K562 (cell line): ENCODE data around the gene SLC22A12. TPM values are rescaled to one million over a fixed set of nuclear protein-coding genes. Genes with fewer than 3 reads are reported as not detected.

Experiments used
- CHD2 ChIP-seq: IDR thresholded peaks from 2 replicates; pipeline ENCODE4 v1.6.1; 2011; ENCODE audit warnings: low read depth, low read length
- GTF2A2 ChIP-seq: IDR thresholded peaks from 2 replicates; pipeline ENCODE4 v1.6.1; 2016; ENCODE audit warnings: mild to moderate bottlenecking, missing genetic modification characterization, missing compliant biosample characterization
- IFI16 ChIP-seq: fragments of 250-450 bp; sonication (Bioruptor Pico); IDR thresholded peaks from 2 replicates; pipeline ENCODE4 v2.1.2; 2022; ENCODE audit warnings: mild to moderate bottlenecking, inconsistent platforms
- MAFK ChIP-seq: IDR thresholded peaks from 2 replicates; pipeline ENCODE4 v1.6.1; 2011; ENCODE audit warnings: low read length, improper control_type of control experiment
- MCM2 ChIP-seq: fragments of 450-650 bp; IDR thresholded peaks from 2 replicates; pipeline ENCODE4 v1.6.1; 2017; ENCODE audit warnings: low read depth, mild to moderate bottlenecking
- MED1 ChIP-seq: sonication (generic); formaldehyde crosslinking; IDR thresholded peaks from 2 replicates; pipeline ENCODE4 v1.8.1; 2023; ENCODE audit warnings: missing genetic modification reagents, borderline replicate concordance
- MEF2A ChIP-seq: IDR thresholded peaks from 2 replicates; pipeline ENCODE4 v1.6.1; 2011; ENCODE audit warnings: low read depth, mild to moderate bottlenecking, low read length, moderate library complexity; ENCODE audit not compliant: control insufficient read depth
- NELFE ChIP-seq: IDR thresholded peaks from 2 replicates; pipeline ENCODE4 v1.6.1; 2011; ENCODE audit warnings: mild to moderate bottlenecking; ENCODE audit not compliant: insufficient read depth, insufficient read length
- NFXL1 ChIP-seq: fragments of 450-650 bp; formaldehyde crosslinking; IDR thresholded peaks from 2 replicates; pipeline ENCODE4 v1.4.0; 2021; ENCODE audit warnings: mild to moderate bottlenecking
- POU5F1 ChIP-seq: fragments of 150-350 bp; IDR thresholded peaks from 2 replicates; pipeline ENCODE4 v1.6.1; 2014; ENCODE audit warnings: borderline replicate concordance, low read length, low read depth, mild to moderate bottlenecking; ENCODE audit not compliant: partially characterized antibody
- PTTG1 ChIP-seq: fragments of 450-650 bp; IDR thresholded peaks from 2 replicates; pipeline ENCODE4 v1.6.1; 2016; ENCODE audit warnings: low read depth, mild to moderate bottlenecking, missing genetic modification characterization, missing compliant biosample characterization
- SIX5 ChIP-seq, 2 experiments: IDR thresholded peaks; 2 replicates each; pipeline ENCODE4 v1.6.1; 2011; ENCODE audit warnings: low read length in 2 of 2, borderline replicate concordance in 1 of 2, low read depth in 1 of 2, mild to moderate bottlenecking in 1 of 2, moderate library complexity in 1 of 2; ENCODE audit not compliant: insufficient read depth in 1 of 2
- SRSF7 ChIP-seq: fragments of 200-400 bp; formaldehyde crosslinking; optimal IDR thresholded peaks from 2 replicates; pipeline ENCODE3; 2017; ENCODE audit warnings: mild to moderate bottlenecking, low read depth, low read length
- TCF3 ChIP-seq: sonication (generic); formaldehyde crosslinking; IDR thresholded peaks from 2 replicates; pipeline ENCODE4 v1.4.0; 2020; ENCODE audit warnings: mild to moderate bottlenecking, missing genetic modification reagents
- WHSC1 ChIP-seq: IDR thresholded peaks from one replicate; pipeline ENCODE4 v1.6.1; 2012; ENCODE audit warnings: low read length, control low read depth, inconsistent platforms
- XRCC3 ChIP-seq: fragments of 450-650 bp; IDR thresholded peaks from 2 replicates; pipeline ENCODE4 v1.6.1; 2017; ENCODE audit warnings: mild to moderate bottlenecking, moderate library complexity
- ZBTB12 ChIP-seq: fragments of 250-450 bp; sonication (Bioruptor Pico); IDR thresholded peaks from 2 replicates; pipeline ENCODE4 v1.4.0; 2020
- ZNF134 ChIP-seq: fragments of 250-450 bp; sonication (Bioruptor Pico); conservative IDR thresholded peaks from 2 replicates; pipeline ENCODE4 v1.4.0; 2020
- ZNF224 ChIP-seq: sonication (generic); formaldehyde crosslinking; IDR thresholded peaks from 2 replicates; pipeline ENCODE4 v1.8.0; 2022; ENCODE audit warnings: mild to moderate bottlenecking, missing genetic modification reagents
- ZNF696 ChIP-seq: fragments of 250-450 bp; sonication (Bioruptor Pico); conservative IDR thresholded peaks from 2 replicates; pipeline ENCODE4 v1.4.0; 2020; ENCODE audit warnings: mild to moderate bottlenecking, moderate library complexity
- ZNF780A ChIP-seq: fragments of 250-450 bp; sonication (Bioruptor Pico); IDR thresholded peaks from 2 replicates; pipeline ENCODE4 v1.5.0; 2021; ENCODE audit warnings: mild to moderate bottlenecking
- ZZZ3 ChIP-seq: fragments of 450-650 bp; IDR thresholded peaks from 2 replicates; pipeline ENCODE4 v1.6.1; 2016; ENCODE audit warnings: antibody characterized with exemption, mild to moderate bottlenecking, moderate library complexity
- polyA plus RNA-seq, 8 experiments: library from polyadenylated mRNA; depleted of rRNA in 4 of 8; stranded (reverse) in 5 of 8; unstranded in 3 of 8; fragments of >200 nt; fragmentation: Nextera tagmentation in 2 of 8; fragmentation: Illumina TruSeq in 1 of 8; extraction: Ambion mirVana in 2 of 8; extraction: Trizol in 1 of 8; gene quantifications; 2 replicates each; pipeline versions ENCODE4 v1.2.1 to v1.2.3, GENCODE V29; 2011 to 2014; ENCODE audit warnings: inconsistent platforms in 1 of 8, missing spikeins in 1 of 8
- total RNA-seq, 7 experiments: library from RNA; depleted of rRNA in 6 of 7; stranded (reverse); fragments of >200 nt in 6 of 7; fragmentation: Illumina TruSeq in 2 of 7; extraction: Trizol in 2 of 7; gene quantifications; 2 replicates each; pipeline versions ENCODE4 v1.2.1 to v1.2.3, GENCODE V29; 2011 to 2021; ENCODE audit warnings: low replicate concordance in 1 of 7
- TF ChIP-seq, protein P1 (sequence below): IDR thresholded peaks from 3 replicates; pipeline ENCODE4 v1.6.1; 2011; ENCODE audit warnings: borderline replicate concordance, mild to moderate bottlenecking; ENCODE audit not compliant: insufficient read length, insufficient read depth
- TF ChIP-seq, protein P2 (sequence below): fragments of 450-650 bp; IDR thresholded peaks from 2 replicates; pipeline ENCODE4 v1.7.1; 2018; ENCODE audit warnings: mild to moderate bottlenecking, low read depth; ENCODE audit not compliant: partially characterized antibody

SLC22A12 gene
- total and polyA plus RNA-seq, 9 of the 15 experiments (the other 6 are each of a cell fraction or from before 2014, with no cell fraction given) = not detected

DNA sequence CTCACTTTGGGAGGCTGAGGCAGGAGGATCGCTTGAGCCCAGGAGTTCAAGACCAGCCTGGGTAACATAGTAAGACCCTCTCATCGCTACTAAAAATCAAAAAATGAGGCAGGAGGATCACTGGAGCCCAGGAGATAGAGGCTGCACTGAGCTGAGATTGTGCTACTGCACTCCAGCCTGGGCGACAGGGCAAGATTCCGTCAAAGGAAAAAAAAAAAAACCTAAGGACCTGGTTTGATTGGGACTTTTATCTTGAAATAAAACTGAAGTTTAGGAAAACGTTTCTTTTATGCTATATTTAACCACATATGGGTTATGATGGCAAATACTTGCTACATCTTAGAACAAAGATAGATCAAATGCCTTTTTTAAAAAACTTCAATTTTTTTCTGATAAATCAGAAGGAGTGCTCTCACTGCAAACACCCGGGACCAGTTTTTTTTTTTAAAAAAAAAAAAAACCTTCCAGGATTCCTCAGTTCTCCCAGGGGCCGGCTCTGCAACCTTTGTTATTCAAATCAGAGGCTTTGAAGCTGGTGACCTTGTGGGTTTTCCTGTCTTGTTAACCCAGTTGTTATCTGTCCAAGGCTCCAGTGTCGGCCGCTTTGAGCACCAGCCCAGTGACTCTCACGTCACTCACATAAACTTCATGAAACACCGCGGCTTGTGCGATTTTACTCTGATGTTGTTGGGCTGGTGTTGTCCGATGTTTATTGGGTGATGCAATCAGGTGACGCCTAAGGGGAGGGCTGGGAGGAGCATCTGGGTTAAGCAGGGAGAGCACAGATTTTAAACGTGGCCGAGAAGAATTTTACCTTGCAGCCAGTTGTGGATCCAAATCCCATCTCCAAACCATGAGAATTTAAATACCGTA is 24.7 kb upstream of the SLC22A12 start (continued):
- no peak for TF ChIP-seq MAFK
- no peak for TF ChIP-seq MEF2A
- TF ChIP-seq MCM2 = no peak
- TF ChIP-seq POU5F1 = no peak
- TF ChIP-seq IFI16 (CRISPR knock-in tag) = no peak
- no peak for TF ChIP-seq SRSF7
- TF ChIP-seq ZZZ3 = no peak
- no peak for TF ChIP-seq GTF2A2 (tag)
- TF ChIP-seq, protein P1, sequence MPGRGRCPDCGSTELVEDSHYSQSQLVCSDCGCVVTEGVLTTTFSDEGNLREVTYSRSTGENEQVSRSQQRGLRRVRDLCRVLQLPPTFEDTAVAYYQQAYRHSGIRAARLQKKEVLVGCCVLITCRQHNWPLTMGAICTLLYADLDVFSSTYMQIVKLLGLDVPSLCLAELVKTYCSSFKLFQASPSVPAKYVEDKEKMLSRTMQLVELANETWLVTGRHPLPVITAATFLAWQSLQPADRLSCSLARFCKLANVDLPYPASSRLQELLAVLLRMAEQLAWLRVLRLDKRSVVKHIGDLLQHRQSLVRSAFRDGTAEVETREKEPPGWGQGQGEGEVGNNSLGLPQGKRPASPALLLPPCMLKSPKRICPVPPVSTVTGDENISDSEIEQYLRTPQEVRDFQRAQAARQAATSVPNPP = no peak
- TF ChIP-seq TCF3 (CRISPR knock-in tag) = no peak
- no peak for TF ChIP-seq ZNF134 (CRISPR knock-in tag)
- no peak for TF ChIP-seq ZBTB12 (CRISPR knock-in tag)
- no peak for TF ChIP-seq WHSC1
- no peak for TF ChIP-seq ZNF224
- TF ChIP-seq MED1 (CRISPR knock-in tag) = no peak
- no peak for TF ChIP-seq NFXL1
- no peak for TF ChIP-seq XRCC3
- no peak for TF ChIP-seq SIX5 (IDR thresholded peaks at IDR 0.05; ENCODE audit: borderline replicate concordance in 1 of 2, insufficient read depth in 1 of 2, low read depth in 1 of 2, low read length in 2 of 2)
- TF ChIP-seq PTTG1 (tag) = no peak
- TF ChIP-seq ZNF696 (CRISPR knock-in tag) = no peak
- TF ChIP-seq NELFE = no peak
- no peak for TF ChIP-seq ZNF780A (CRISPR knock-in tag)
- TF ChIP-seq, protein P2, sequence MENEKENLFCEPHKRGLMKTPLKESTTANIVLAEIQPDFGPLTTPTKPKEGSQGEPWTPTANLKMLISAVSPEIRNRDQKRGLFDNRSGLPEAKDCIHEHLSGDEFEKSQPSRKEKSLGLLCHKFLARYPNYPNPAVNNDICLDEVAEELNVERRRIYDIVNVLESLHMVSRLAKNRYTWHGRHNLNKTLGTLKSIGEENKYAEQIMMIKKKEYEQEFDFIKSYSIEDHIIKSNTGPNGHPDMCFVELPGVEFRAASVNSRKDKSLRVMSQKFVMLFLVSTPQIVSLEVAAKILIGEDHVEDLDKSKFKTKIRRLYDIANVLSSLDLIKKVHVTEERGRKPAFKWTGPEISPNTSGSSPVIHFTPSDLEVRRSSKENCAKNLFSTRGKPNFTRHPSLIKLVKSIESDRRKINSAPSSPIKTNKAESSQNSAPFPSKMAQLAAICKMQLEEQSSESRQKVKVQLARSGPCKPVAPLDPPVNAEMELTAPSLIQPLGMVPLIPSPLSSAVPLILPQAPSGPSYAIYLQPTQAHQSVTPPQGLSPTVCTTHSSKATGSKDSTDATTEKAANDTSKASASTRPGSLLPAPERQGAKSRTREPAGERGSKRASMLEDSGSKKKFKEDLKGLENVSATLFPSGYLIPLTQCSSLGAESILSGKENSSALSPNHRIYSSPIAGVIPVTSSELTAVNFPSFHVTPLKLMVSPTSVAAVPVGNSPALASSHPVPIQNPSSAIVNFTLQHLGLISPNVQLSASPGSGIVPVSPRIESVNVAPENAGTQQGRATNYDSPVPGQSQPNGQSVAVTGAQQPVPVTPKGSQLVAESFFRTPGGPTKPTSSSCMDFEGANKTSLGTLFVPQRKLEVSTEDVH = no peak
- TF ChIP-seq CHD2 = no peak
